Measurements from ENCODE around the gene PGAP3. TPM values are rescaled to one million over a fixed set of nuclear protein-coding genes. Genes with fewer than 3 reads are reported as not detected.
"Not testable (repeated sequence)": the region's sequence is repeated elsewhere in the genome, so short reads cannot be mapped to it uniquely, and the experiment has no call there.

PGAP3 gene
- total RNA-seq, 2 donors from 2014 or later = 22.6 to 29.3 TPM

DNA sequence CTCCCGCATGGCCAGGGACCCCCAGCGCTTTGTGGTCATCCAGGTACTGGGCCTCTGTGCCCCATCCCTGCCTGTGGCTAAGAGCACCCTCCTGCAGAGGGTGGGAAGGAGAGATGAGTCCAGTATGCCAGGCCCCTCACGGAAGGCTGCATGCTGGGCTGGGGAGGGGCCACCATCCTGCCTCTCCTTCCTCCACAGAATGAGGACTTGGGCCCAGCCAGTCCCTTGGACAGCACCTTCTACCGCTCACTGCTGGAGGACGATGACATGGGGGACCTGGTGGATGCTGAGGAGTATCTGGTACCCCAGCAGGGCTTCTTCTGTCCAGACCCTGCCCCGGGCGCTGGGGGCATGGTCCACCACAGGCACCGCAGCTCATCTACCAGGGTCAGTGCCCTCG lies 38.8 kb upstream of the PGAP3 start:
- Mint-ChIP-seq H3K4me1 (peaks cover 7% of the 10 kb centered on the region), H3K9me3 (no peaks in the 10 kb centered on the region), H3K36me3 (ENCODE audit: low read depth) (peaks cover 42% of the 10 kb centered on the region), H3K27me3 (ENCODE audit: insufficient read depth) (no peaks in the 10 kb centered on the region), H3K4me3 (no peak overlapping the region), H3K27ac (peak overlapping the region; percentile 52)
- Histone ChIP-seq H3K4me1 (ENCODE audit: control insufficient read depth, insufficient read depth, low read length) (no peaks in the 10 kb centered on the region), H3K36me3 (ENCODE audit: control insufficient read depth, insufficient read depth, low read length) (peaks cover 39% of the 10 kb centered on the region), H3K27me3 (ENCODE audit: control insufficient read depth, insufficient read depth, low read length, poor library complexity, severe bottlenecking) (no peaks in the 10 kb centered on the region), H3K4me3 (ENCODE audit: low read length) (no peak overlapping the region), H3K9me3 (ENCODE audit: control insufficient read depth, low read length) (no peaks in the 10 kb centered on the region), H3K27ac (ENCODE audit: low read depth, low read length) (no peak overlapping the region), H3K9ac (ENCODE audit: extremely low read depth, low read length, poor library complexity, severe bottlenecking) (no peak overlapping the region)
- no peak for TF ChIP-seq CTCF (conservative IDR thresholded peaks at IDR 0.05)
- no peak for DNase-seq
- 93 to 98% methylated on average over 6 to 9 of the region's 9 CpGs for WGBS, 2 experiments (ENCODE audit: insufficient coverage in 1 of 2, insufficient read length in 1 of 2)

DNA sequence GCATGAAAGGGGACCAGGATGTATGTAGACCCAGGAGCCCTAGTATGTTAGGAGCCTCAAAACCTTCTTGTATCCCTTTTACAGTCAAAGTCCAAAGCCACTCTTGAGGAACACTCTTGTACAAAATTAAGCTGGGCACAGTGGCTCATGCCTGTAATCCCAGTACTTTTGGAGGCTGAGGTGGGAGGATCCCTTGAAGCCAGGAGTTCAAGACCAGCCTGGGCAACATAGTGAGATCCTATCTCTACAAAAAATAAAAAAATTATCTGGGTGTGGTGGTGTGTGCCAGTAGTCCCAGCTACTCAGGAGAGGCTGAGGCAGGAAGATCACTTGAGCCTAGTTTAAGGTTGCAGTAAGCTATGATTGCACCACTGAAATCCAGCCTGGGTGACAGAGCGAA lies 38.1 kb upstream of the PGAP3 start:
- not testable (repeated sequence) for H3K9me3 Mint-ChIP-seq; H3K4me3 ChIP-seq (ENCODE audit: low read length); H3K27me3 Mint-ChIP-seq (ENCODE audit: insufficient read depth); H3K9ac ChIP-seq (ENCODE audit: extremely low read depth, low read length, poor library complexity, severe bottlenecking); H3K9me3 ChIP-seq (ENCODE audit: control insufficient read depth, low read length); DNase-seq; H3K4me1 Mint-ChIP-seq; H3K4me3 Mint-ChIP-seq; H3K27me3 ChIP-seq (ENCODE audit: control insufficient read depth, insufficient read depth, low read length, poor library complexity, severe bottlenecking); H3K27ac ChIP-seq (ENCODE audit: low read depth, low read length); H3K27ac Mint-ChIP-seq; H3K4me1 ChIP-seq (ENCODE audit: control insufficient read depth, insufficient read depth, low read length)
- H3K36me3 Mint-ChIP-seq (ENCODE audit: low read depth) = peaks cover 46% of the 10 kb centered on the region
- 100% methylated on average over 1 of the region's 1 CpG; no CpG with 5 or more reads in 1 of the 2 experiments for WGBS, 2 experiments (ENCODE audit: insufficient coverage in 1 of 2, insufficient read length in 1 of 2)
- peaks cover 42% of the 10 kb centered on the region for H3K36me3 ChIP-seq (ENCODE audit: control insufficient read depth, insufficient read depth, low read length)

GRCh38 chr17:39724731-39725130 lies 36.9 kb upstream of the PGAP3 start:
- Mint-ChIP-seq H3K9me3 (no peaks in the 10 kb centered on the region), H3K27me3 (ENCODE audit: insufficient read depth) (no peaks in the 10 kb centered on the region), H3K36me3 (ENCODE audit: low read depth) (peaks cover 55% of the 10 kb centered on the region), H3K4me3 (no peak overlapping the region), H3K4me1 (peaks cover 4% of the 10 kb centered on the region), H3K27ac (no peak overlapping the region)
- no peak overlapping the region for H3K4me3 ChIP-seq (ENCODE audit: low read length)
- no peak for DNase-seq
- no peaks in the 10 kb centered on the region for H3K4me1 ChIP-seq (ENCODE audit: control insufficient read depth, insufficient read depth, low read length)
- TF ChIP-seq CTCF (conservative IDR thresholded peaks at IDR 0.05) = no peak
- 93 to 96% methylated on average over 13 of the region's 13 CpGs for WGBS, 2 experiments (ENCODE audit: insufficient coverage in 1 of 2, insufficient read length in 1 of 2)
- H3K9ac ChIP-seq (ENCODE audit: extremely low read depth, low read length, poor library complexity, severe bottlenecking) = no peak overlapping the region
- H3K27me3 ChIP-seq (ENCODE audit: control insufficient read depth, insufficient read depth, low read length, poor library complexity, severe bottlenecking) = no peaks in the 10 kb centered on the region
- H3K9me3 ChIP-seq (ENCODE audit: control insufficient read depth, low read length) = no peaks in the 10 kb centered on the region
- H3K36me3 ChIP-seq (ENCODE audit: control insufficient read depth, insufficient read depth, low read length) = peaks cover 52% of the 10 kb centered on the region
- no peak overlapping the region for H3K27ac ChIP-seq (ENCODE audit: low read depth, low read length)
